ENCODE data around the gene STRADA.

Gene STRADA

DNA sequence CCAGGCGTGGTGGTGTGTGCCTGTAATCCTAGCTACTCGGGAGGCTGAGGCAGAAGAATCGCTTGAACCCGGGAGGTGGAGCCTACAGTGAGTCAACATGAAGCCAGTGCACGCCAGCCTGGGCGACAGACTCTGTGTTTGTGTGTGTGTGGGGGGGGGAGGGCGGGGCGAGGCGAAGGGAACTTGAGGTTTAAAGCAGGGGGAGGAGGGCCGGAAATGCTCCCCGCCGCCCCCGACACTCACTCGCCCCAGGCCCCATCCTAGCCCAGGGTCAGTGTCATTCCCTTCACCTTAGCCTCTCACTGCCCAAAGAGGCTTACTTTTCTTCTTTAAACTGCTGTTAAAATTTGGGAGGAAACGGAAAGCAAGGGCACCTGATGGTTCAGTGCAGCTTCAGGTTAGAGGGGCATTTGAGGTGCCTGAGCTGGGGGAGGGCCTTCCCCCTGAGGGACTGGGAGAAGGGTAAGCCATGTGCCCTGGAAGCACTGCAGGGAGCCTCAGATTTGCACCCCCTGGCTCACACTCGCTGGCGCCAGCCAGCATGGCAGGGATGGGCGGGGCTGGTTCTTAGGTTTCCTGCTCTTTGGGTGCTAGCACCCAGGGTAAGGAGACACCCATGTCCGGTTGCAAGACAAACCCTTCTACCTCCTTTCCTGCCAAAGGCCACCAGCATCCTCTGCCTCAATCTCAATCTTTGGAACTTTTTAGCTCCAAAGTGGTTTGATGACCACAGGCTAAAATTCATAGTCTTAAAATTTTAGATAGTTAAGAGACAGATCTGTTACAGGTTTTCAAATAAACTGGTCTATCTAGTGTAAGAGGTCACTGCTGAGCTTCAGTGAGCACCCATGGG, 39.5 kb downstream of the STRADA start:
- peak; percentile 50 to 58 for DNase-seq (ENCODE audit: low read depth in 1 of 2, low spot score in 1 of 2)

DNA sequence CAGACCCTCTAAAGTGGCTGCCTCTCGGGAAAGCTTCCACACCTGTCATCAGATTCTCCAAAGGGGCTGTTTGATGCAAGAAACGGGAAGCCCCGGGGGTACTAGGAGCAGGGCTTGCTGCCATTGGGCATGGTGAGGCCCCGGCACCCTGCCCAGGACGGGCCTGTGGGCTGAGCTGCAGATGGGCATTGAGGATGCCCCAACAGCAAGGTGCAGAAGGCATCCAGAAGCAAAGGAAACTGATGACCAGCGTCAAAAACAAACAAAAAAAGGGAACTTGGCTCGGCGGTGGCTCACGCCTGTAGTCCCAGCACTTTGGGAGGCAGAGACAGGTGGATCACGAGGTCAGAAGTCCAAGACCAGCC, 40.2 kb downstream of the STRADA start:
- no peak for DNase-seq (ENCODE audit: low read depth in 1 of 2, low spot score in 1 of 2)

DNA sequence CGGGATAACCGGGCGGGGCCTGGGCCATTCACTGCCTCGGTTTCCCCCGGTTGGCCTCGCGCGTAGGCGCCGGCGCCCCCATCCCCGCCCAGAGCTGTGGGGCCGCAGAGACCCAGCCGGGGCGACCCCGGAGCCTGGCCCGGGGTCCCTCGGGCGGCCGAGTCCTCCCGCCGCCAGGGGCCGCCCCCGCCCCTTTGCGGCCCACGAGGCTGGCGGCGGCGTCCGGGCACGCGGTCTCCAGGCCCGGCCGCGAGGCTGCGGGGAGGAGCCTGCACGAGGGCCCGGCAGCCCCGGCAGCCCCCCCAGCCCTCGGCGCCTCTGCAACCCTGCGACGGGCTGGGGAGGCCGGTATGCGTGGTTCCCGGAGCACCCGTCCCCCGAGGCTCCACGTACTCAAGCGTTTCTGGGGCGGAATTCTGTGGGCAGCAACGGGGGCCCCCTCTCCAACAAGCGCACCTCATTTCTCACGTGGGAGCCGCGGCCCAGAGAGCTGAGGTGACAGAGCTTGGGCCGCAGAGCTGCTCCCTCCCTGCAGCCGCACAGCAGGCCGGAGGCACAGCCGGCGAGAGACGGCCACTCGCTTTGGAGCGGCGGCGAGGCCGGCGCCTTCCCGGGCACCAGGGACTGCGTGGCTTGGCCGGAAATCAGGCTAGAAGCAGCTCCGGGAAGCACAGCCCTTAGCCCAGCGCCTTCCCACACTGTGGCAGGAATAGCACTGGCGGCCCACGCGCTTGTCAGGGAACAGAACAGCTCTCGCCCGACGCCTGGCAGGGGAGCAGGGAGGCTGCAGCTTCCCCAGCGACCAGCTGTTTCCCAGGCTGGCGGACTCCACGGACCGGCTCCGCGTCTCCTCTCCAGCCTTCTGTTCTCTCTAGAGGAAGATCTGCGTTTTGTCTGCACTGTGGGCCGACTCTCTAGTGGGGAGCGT, 40.8 kb downstream of the STRADA start:
- DNase-seq (ENCODE audit: low read depth in 1 of 2, low spot score in 1 of 2): peak; percentile 28 to 43

DNA sequence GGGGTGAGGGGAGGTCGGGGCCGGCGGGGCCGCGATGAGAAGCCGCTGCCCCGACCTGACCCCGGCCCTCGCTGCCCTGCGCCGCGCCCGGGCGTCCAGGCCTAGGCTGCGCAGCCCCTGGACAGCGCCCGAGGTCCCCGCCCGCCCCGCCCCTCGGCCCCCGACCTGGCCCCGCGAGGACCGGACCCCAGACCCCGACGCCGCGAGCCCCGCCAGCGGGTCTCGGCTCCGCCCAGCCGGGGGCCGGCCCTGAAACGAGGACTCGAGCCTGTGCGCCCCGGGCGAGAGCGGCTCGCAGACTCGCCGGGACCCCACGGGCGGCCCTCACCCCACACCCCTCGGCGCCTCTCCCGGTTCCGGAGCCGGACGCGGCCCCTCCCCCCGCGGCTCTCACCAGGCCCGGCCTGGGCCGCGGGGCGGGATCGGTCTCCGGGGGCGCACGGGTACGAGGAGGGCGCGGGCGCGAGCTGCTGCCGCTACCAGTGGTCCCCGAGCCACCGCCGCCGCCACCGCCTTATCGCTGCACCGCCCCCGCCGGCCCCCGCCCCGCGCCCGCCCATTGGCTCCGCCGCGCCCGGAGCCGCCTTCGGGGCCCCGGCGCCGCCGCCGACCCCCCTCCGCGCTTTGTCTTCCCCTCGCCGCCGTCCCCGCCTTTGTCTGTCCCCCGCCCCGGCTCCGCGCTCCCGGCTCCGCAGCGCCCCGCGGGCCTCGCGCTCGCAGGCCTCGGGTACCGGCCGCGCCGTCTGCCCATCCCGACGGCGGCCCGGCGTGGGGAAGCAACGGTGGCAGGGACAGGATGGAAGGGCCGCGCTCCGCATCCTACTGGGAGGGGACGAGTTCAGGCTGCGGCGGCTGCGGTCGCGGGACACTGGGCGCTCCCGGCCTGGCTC, 41.7 kb downstream of the STRADA start, which contains the start of gene LIMD2:
TSS of gene LIMD2 (minus strand) at position 488 of the 890 bp plus-strand sequence. CDS start 827 bp downstream, outside the sequence.
- DNase-seq (ENCODE audit: low read depth in 1 of 2, low spot score in 1 of 2): peak; percentile 77 to 81

DNA sequence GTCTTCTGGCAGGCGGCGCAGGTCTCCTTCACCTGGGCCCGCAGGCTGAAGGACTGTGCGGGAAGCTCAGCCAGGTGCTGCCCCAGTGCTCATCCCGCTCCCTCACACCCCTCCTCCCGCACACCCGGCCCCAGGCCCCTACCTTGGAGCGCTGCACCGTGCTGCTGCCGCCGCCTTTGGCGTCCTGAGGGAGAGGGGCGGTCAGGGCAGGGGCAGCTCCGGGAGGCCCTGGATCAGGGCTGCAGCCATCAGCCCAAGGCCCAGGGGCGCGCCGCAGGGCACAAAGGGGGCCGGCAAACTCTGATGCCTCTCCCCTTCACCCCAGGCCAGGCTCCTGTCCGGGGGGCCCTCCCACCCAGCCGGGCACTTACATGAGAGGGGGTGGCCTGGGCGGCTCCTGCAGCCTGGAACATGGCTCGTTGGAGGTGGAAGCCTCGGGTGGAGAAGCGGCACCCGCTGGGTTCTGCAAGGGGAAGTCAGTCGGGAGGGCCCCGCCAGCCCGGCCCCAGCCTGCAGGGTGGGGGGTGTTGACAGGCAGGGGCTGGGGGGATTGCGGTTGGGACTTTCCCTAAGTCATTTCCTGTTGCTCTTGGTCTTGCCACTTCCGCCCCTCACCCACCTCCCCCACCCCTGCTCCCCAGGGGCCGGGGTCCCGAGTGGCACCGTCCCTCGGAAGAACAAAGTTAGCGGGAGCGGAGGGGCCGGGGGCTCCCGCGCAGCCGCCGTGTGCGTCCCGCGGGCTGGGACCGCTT, 42.5 kb downstream of the STRADA start:
- DNase-seq (ENCODE audit: low read depth in 1 of 2, low spot score in 1 of 2): peak; percentile 58 to 80

DNA sequence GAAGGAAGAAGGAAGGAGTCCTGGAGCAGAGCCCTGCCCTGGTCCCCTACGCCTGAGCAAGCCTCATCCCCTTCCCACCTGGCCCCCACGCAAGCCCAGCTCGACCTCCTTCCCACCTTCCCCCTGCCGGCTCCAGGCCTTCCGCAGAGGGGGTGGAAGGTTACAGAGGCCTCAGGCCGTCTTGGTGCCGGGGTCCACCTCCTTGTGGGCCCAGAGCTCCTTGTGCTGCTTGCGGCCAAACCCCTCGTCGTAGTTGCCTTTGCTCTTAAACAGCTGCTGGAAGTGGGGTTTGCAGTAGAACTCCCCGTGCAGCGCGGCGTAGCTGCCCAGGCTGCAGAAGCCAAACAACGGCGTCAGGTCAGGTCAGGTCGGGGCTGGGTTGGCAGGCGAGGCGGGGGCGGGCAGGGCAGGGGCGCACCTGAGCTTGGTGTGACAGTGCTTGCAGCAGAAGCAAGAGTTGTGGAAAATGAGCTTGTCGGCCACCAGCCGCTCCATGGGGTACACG, 43.2 kb downstream of the STRADA start:
- peak in 1 of 2 donors; percentile 26 for DNase-seq (ENCODE audit: low read depth in 1 of 2, low spot score in 1 of 2)

DNA sequence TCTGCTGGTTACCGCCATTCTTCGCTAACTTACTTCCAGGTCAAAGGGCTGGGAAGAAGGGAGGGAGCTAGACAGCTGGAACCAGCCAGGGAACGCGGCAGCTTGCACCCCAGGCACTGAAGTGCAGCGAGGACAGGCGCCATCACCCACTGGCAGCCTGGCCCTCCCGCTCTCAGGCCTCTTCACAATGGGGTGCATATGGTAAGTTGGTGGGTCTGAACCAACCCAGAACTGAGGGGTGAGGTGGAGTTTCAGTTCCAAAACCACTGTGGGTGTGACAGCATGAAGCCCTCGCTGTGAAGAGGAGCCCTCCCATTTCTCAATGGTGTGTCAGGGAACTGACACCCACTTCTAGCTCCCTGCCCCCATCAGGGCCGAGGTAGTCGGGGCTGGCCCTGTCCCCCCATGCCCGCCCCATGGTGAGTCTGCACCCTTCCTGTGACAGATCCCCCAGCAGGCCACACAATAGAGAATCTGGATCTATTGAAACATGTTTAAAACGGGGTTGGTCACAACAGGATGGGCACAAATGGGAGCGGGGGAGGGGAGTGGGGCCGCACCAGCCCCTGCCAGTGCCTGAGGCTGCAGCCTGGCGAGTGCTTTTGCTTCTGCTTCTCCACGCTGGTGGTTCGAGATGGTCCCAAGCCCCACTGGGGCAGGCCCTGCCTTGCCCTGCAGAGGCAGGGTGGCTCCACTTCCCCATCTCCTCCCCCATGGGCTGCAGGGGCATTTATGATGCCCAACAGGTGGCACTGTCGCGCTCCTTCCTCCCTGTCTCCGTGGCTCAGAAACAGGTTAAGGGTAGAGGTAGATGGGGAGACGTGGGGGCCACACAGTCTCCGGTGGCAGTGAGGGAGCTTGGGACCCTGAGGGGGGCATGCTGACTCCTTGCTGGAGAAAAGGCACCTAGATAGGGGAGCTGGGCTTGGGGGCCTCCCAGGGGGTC, 44.0 kb downstream of the STRADA start:
- peak; percentile 61 to 69 for DNase-seq (ENCODE audit: low read depth in 1 of 2, low spot score in 1 of 2)

DNA sequence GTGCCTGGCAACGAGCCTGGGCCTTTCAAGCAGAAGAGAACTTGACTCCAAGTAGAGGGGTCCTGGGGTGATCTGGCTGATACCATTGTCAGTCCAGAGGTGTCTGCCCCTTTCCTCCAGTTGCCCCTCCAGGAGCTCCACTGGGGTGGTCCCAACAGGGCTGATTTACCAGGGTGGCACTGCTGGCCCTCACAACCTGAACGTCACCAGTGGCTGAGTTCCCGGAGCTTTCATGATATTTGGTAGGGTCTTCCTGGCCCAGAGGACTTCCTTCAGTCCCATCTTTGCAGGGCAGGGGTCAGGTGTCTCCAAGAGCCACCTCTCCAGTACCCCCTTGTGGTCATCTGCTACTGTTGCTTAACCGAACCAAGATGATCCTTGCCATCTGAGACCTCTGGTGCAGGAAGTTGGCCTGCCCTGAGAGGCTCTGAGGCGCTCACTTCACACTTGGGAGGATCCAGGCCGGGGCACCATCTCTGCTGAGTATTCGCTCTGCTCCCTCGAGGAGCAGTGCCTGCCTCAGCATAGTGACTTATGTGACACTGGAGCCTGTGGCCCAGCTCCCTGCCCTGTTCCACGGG, 45.1 kb downstream of the STRADA start:
- DNase-seq (ENCODE audit: low read depth in 1 of 2, low spot score in 1 of 2): no peak

DNA sequence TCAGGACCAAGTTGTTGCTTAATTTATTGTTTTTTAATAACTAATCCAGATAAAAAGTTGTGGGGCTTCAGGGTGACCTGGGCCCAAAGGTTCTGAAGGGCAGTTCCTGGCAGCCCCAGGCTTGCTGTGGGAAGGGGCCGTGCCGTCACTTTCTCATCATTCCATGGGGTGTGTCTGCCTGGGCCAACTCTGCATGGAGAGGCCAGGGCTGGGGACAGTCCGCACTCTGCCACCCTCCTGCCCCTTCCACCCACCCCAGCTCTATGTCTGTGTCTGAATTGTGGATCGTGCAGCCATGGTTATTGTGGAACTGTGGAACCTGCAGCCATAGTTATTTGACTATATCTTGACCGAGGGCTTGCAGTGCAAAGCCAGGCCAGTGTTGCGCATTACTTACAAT, 45.7 kb downstream of the STRADA start:
- no peak for DNase-seq (ENCODE audit: low read depth in 1 of 2, low spot score in 1 of 2)

DNA sequence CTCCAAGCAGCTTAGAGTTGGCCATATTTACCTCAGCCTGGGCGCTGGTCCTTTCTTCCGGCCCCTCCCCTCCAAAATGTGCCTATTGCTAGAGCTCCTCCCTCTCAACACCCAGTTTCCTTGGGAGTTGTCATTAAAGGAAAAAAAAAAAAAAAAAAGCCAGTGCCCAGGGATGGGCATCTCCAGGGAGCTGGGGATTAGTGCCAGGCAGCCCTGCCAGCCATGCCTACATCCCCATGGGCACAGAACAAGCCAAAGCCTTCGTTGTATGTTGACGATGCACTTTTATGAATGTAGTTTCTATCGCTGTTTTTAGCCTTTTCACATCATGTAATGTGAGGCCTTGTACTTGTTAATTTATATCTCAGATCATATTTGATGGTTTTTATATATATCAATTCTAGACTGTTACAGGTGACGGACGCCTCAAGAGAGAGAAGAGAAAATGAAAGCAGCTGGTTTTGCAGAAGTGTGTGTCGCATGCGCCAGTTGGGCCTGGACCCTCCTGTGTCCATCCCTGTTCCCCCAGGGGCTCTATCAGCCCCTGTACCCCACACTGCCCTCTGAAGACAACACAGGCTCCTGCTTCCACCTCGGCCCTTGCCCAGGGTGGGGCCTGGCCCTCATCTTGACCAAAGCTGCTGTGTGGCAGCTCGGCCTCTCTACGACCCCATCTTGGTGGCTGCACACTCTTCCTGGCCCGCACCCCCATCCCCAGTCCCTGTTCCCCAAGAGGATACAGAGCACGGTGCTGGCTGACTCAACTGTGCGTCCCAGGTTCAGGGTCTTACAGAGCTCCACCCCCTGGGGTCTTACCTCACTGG, 46.4 kb downstream of the STRADA start:
- DNase-seq (ENCODE audit: low read depth in 1 of 2, low spot score in 1 of 2): no peak

DNA sequence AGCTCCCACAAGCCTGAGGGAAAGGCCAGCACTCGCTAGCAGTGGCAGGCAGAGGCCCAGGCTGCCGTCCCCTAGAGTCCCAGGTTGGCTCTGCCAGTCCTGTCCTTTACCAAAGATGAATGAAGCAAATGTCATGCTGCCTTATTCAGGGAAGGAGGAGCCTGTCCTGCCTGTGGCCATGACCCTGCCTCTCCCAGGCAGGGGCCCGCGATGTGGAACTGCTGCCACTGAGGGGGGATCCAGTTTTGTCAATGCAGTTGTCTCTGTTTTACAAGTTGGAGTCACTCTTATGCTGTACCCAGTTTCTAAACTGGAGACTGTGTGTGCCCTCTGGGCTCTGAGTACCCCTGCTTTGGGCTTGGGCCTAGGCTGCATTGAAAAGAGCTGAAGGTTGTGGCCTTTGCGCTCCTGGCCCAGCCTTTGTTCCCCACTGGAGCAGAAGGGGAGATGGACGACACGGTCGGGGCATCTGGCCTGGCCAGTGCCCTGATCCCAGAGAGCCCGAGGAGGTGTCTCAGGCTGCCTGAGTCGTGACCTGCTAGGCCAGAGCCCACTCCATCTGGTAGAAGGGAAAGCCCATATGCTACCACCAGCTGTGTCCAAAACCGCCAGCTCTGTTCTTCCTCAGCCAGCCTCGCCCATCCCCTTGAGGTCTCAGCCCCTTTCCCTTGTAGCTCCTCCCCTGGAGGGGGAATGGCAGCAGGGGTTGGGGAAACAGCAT, 47.2 kb downstream of the STRADA start:
- DNase-seq (ENCODE audit: low read depth in 1 of 2, low spot score in 1 of 2): no peak

DNA sequence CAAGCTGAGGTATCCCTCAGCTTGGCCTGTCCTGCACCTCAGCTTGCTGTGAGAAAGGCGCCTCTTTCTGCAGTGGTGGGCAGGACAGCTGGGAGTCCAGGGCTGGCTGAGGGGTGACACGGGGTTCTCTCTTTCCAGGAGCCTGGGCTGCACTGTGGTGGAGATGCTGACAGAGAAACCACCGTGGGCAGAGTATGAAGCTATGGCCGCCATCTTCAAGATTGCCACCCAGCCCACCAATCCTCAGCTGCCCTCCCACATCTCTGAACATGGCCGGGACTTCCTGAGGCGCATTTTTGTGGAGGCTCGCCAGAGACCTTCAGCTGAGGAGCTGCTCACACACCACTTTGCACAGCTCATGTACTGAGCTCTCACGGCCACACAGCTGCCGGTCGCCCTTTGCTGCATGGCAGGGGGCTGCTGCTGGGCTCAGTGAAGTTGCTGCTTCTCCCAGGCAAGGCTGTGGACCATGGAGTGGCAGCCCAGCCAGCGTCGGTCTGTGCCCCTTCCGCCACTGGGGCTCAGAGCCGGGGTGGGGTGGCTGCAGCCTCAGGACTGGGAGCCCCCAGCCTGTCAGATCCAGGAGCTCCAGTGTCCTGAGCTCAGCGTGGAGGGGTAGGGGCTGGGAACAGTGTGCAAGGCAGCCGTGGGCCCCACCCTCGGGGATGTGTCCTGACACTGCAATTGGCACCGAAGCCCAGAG, 48.0 kb downstream of the STRADA start:
- no peak for DNase-seq (ENCODE audit: low read depth in 1 of 2, low spot score in 1 of 2)

DNA sequence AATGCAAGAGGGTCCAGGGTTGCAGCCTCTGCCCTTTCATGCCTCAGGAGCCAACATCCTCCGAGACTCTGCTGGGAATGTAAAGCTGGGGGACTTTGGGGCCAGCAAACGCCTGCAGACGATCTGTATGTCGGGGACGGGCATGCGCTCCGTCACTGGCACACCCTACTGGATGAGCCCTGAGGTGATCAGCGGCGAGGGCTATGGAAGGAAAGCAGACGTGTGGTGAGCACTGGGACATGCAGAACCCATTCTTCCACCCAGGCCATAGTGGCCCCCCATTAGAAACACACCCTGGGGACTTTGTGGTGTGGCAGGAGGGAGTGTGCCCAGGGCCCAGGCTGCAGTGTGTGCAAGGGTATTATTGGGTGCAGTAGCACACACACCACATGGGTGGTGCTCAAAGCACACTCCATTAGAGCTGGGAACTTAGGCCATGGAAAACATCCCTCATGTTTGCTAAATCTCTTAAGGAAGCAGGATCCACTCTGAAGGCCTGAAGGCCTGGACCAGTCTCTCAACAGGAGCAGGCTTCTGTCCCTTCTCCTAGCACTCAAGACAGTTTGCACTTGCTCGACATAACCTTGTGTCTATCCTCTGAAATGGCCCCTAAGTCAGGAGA, 49.3 kb downstream of the STRADA start:
- DNase-seq (ENCODE audit: low read depth in 1 of 2, low spot score in 1 of 2): no peak

DNA sequence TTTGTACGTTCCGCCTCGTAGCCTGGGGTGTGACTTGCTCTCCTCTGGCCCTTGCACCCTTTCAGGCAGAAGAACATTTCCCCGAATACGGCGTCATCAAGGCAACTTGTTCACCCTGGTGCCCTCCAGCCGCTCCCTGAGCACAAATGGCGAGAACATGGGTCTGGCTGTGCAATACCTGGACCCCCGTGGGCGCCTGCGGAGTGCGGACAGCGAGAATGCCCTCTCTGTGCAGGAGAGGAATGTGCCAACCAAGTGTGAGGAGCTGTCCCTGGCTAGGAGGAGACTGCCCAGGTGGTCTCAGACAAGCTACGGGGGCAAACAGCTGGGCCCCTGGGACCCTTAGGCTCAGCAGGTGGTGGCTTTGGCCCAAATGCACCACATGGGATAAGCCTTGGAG, 52.1 kb downstream of the STRADA start:
- no peak for DNase-seq (ENCODE audit: low read depth in 1 of 2, low spot score in 1 of 2)

DNA sequence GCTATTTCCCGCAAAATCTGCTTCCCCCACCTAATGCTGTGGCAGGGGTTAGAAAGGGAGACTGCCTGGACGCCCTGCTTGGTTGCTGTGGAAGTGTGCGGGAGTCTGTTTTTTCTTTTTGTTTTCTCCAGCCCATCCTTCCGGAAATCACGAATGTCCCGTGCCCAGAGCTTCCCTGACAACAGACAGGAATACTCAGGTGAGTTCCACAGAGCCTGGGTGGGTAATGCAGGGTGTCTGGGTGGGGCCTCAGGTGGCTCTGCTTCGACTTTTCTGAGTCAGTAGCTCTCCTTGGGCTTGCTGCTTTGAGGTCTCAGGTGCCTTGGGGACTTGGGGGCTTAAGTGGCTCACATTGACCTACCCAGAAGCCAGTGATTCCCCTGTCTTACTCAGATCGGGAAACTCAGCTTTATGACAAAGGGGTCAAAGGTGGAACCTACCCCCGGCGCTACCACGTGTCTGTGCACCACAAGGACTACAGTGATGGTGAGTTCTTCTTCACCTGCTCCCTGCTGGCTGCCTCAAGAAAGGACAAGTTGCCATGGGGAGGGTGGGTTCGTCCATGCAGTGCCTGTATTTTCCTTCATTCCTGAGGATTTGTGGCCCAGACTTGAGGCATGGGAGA, 53.1 kb downstream of the STRADA start:
- no peak for DNase-seq (ENCODE audit: low read depth in 1 of 2, low spot score in 1 of 2)

Measured in stimulated activated CD4-positive, alpha-beta T cell treated with anti-CD3 and anti-CD28 coated beads, Interleukin-15, amount 100 ng/mL, for 1 hour (primary cell).